Breast epithelium (tissue), 3 donors: ENCODE results near the gene C19orf25.

Experiments
- CTCF ChIP-seq, 3 donors: fragments of 450-650 bp; IDR thresholded peaks; one replicate each; pipeline ENCODE4 v1.5.1; 2016 to 2017; ENCODE audit warnings: antibody characterized with exemption in 3 of 3, mild to moderate bottlenecking in 3 of 3, moderate library complexity in 3 of 3
- POLR2A ChIP-seq: fragments of 450-650 bp; IDR thresholded peaks from one replicate; pipeline ENCODE4 v1.6.1; 2016; ENCODE audit warnings: antibody characterized with exemption, mild to moderate bottlenecking, moderate library complexity
- POLR2AphosphoS5 ChIP-seq, 3 donors: sonication (generic); formaldehyde crosslinking; IDR thresholded peaks; one replicate each; pipeline ENCODE4 v1.6.1; 2017; ENCODE audit warnings: antibody characterized with exemption in 3 of 3

- no peak for TF ChIP-seq POLR2A
- no peak for TF ChIP-seq CTCF (IDR thresholded peaks at IDR 0.05)
- TF ChIP-seq POLR2AphosphoS5 (IDR thresholded peaks at IDR 0.05) = no peak
Measured at GRCh38 chr19:1470305-1471009, 8.6 kb downstream of the C19orf25 start.
